ENCODE results near the gene SLC38A11.
A peak's percentile ranks its signal among the peaks of the same experiment; 100 is the strongest.

SLC38A11 gene

GRCh38 chr2:164910101-164910899 lies 45.0 kb downstream of the SLC38A11 start:
- no peaks in the 10 kb centered on the region for H3K9me2 ChIP-seq (replicated peaks; ENCODE audit: low read depth, low read length)

GRCh38 chr2:164906947-164907346 lies 48.4 kb downstream of the SLC38A11 start:
- H2AFZ ChIP-seq (ENCODE audit: low read length) = no peak overlapping the region

More at GRCh38 chr2:164910101-164910899, 45.0 kb downstream of the SLC38A11 start:
- Histone ChIP-seq H3K4me1 (ENCODE audit: insufficient read depth, low read length, poor library complexity, severe bottlenecking) (peaks cover 59% of the 10 kb centered on the region), H3K9me3 (ENCODE audit: insufficient read depth, low read depth, low read length) (no peaks in the 10 kb centered on the region), H2AFZ (ENCODE audit: low read length) (peak overlapping the region; percentile 39; the same call in 1 of the 2 replicates), H3K36me3 (ENCODE audit: insufficient read depth, low read length) (no peaks in the 10 kb centered on the region), H3F3A (ENCODE audit: low read depth) (peaks cover 8% of the 10 kb centered on the region; the same call in 1 of the 2 replicates), H3K4me3 (ENCODE audit: low read length, poor library complexity, severe bottlenecking) (peak overlapping the region; percentile 67), H3K4me2 (ENCODE audit: low read depth, low read length, poor library complexity, severe bottlenecking) (peak overlapping the region; percentile 88), H4K20me1 (ENCODE audit: insufficient read depth, low read length, poor library complexity, severe bottlenecking) (no peaks in the 10 kb centered on the region), H3K27me3 (ENCODE audit: insufficient read depth, low read length, poor library complexity, severe bottlenecking) (no peaks in the 10 kb centered on the region), H3K79me2 (ENCODE audit: insufficient read depth, low read length) (no peaks in the 10 kb centered on the region), H3K9ac (ENCODE audit: low read depth, low read length, poor library complexity, severe bottlenecking) (peak overlapping the region; percentile 83)
- TF ChIP-seq CTCF (conservative IDR thresholded peaks at IDR 0.05; ENCODE audit: low read length) = no peak
- TF ChIP-seq EZH2phosphoT487 (IDR thresholded peaks at IDR 0.05; ENCODE audit: borderline replicate concordance) = no peak

GRCh38 chr2:164905307-164905706 lies 50.0 kb downstream of the SLC38A11 start:
- no peaks in the 10 kb centered on the region for H3K9me3 ChIP-seq (ENCODE audit: insufficient read depth, low read depth, low read length)
- peaks cover 3% of the 10 kb centered on the region; the same call in 1 of the 2 replicates for H3F3A ChIP-seq (ENCODE audit: low read depth)
- H3K4me1 ChIP-seq (ENCODE audit: insufficient read depth, low read length, poor library complexity, severe bottlenecking) = peaks cover 44% of the 10 kb centered on the region
- no peak for TF ChIP-seq CTCF (conservative IDR thresholded peaks at IDR 0.05; ENCODE audit: low read length)
- TF ChIP-seq EZH2phosphoT487 (IDR thresholded peaks at IDR 0.05; ENCODE audit: borderline replicate concordance) = no peak
- H3K79me2 ChIP-seq (ENCODE audit: insufficient read depth, low read length) = no peaks in the 10 kb centered on the region
- H3K27me3 ChIP-seq (ENCODE audit: insufficient read depth, low read length, poor library complexity, severe bottlenecking) = no peaks in the 10 kb centered on the region
- H3K36me3 ChIP-seq (ENCODE audit: insufficient read depth, low read length) = no peaks in the 10 kb centered on the region
- no peak overlapping the region for H3K4me3 ChIP-seq (ENCODE audit: low read length, poor library complexity, severe bottlenecking)
- no peak overlapping the region for H3K4me2 ChIP-seq (ENCODE audit: low read depth, low read length, poor library complexity, severe bottlenecking)
- no peak overlapping the region for H2AFZ ChIP-seq (ENCODE audit: low read length)
- no peaks in the 10 kb centered on the region for H4K20me1 ChIP-seq (ENCODE audit: insufficient read depth, low read length, poor library complexity, severe bottlenecking)
- no peak overlapping the region for H3K9ac ChIP-seq (ENCODE audit: low read depth, low read length, poor library complexity, severe bottlenecking)
- H3K9me2 ChIP-seq (replicated peaks; ENCODE audit: low read depth, low read length) = no peaks in the 10 kb centered on the region

More at GRCh38 chr2:164906947-164907346, 48.4 kb downstream of the SLC38A11 start:
- no peaks in the 10 kb centered on the region for H3K79me2 ChIP-seq (ENCODE audit: insufficient read depth, low read length)
- H3K27me3 ChIP-seq (ENCODE audit: insufficient read depth, low read length, poor library complexity, severe bottlenecking) = no peaks in the 10 kb centered on the region
- peaks cover 8% of the 10 kb centered on the region; the same call in 1 of the 2 replicates for H3F3A ChIP-seq (ENCODE audit: low read depth)
- no peaks in the 10 kb centered on the region for H3K36me3 ChIP-seq (ENCODE audit: insufficient read depth, low read length)
- peaks cover 58% of the 10 kb centered on the region for H3K4me1 ChIP-seq (ENCODE audit: insufficient read depth, low read length, poor library complexity, severe bottlenecking)
- no peaks in the 10 kb centered on the region for H3K9me2 ChIP-seq (replicated peaks; ENCODE audit: low read depth, low read length)
- H4K20me1 ChIP-seq (ENCODE audit: insufficient read depth, low read length, poor library complexity, severe bottlenecking) = no peaks in the 10 kb centered on the region
- H3K4me2 ChIP-seq (ENCODE audit: low read depth, low read length, poor library complexity, severe bottlenecking) = no peak overlapping the region
- no peak overlapping the region for H3K4me3 ChIP-seq (ENCODE audit: low read length, poor library complexity, severe bottlenecking)
- no peak for TF ChIP-seq CTCF (conservative IDR thresholded peaks at IDR 0.05; ENCODE audit: low read length)
- TF ChIP-seq EZH2phosphoT487 (IDR thresholded peaks at IDR 0.05; ENCODE audit: borderline replicate concordance) = no peak
- no peak overlapping the region for H3K9ac ChIP-seq (ENCODE audit: low read depth, low read length, poor library complexity, severe bottlenecking)
- no peaks in the 10 kb centered on the region for H3K9me3 ChIP-seq (ENCODE audit: insufficient read depth, low read depth, low read length)

Data from Loucy (cell line).